ENCODE data around the gene ARHGDIA.
"Not testable (repeated sequence)": the region's sequence is repeated elsewhere in the genome, so short reads cannot be mapped to it uniquely, and the experiment has no call there.

The ARHGDIA gene

DNA sequence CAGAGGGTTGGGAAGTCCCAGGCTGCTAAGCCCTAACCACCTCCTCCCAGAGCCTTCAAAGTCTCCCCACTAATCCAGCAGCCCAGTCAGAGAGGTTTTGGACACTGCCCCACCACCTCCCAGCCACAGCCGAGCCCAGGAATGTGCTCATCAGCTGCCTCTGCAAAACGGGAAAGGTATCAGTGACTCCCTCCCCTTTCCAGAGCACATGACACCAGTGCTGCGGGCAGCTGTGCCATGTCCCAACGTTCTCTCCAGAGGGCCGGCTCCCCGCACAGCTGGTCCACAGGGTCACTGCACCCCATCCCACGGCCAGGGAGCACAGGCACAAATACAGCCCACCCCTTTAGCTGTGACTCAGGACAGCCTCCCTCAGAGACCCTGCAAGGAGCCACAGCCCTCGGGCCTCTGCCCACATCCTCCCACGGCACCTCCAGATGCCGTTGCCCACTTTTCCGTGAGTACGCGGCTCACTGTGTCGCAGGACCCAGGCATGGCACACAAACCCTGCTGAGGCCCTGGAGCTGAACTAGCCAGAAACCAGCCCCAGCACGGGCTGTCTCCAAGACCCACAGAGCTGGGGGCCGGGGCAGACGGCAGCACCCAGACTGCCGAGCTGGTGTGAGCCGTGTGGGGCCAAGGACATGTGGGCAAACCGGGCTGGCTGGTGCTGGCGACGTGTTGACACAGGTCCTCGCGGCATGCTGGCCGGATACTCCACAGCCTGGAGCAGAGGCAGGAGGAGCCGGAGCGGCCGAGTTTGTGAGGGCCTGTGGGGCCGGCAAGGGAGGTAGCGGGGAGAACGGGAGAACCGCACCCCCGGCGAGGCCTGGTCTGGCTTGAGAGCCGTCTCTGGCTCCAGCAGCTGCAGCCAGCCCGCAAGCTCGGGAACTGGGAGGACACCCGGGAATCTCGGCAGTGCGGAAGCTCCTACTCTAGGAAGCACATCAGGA is 30.0 kb downstream of the ARHGDIA start:
- DNase-seq: no peak

DNA sequence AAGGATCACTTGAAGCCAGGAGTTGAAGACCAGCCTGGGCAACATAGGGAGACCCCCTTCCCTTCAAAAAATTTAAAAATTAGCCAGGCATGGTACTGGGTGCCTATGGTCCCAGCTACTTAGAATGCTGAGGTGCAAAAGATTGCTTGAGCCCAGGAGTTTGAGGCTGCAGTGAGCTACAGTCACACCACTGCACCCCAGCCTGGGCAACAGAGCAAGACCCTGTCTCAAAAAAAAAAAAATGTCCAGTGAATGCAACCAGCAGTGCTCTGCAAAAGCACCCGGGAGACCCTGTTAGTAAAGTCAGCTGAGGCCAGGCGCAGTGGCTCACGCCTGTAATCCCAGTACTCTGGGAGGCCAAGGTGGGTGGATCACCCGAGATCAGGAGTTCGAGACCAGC is 31.1 kb downstream of the ARHGDIA start:
- not testable (repeated sequence) for DNase-seq

DNA sequence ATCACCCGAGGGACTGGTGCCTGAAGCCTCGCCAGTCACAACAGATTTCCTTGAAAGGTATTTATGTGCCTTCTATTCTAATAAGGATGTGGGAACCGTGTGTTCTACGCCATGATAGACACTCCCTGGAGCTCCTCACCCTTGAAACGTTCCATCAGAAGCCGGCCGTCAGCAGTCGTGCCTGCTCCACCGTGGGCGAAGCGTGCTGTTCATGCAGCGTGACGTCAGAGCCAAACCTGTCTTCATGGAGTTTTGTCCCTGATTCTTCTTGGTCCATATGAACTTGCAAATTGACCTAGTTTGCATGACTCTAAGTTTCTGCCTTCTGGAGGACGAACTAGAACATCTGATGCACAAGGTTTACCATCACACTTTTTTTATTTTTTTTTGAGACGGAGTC is 31.8 kb downstream of the ARHGDIA start:
- no peak for DNase-seq

DNA sequence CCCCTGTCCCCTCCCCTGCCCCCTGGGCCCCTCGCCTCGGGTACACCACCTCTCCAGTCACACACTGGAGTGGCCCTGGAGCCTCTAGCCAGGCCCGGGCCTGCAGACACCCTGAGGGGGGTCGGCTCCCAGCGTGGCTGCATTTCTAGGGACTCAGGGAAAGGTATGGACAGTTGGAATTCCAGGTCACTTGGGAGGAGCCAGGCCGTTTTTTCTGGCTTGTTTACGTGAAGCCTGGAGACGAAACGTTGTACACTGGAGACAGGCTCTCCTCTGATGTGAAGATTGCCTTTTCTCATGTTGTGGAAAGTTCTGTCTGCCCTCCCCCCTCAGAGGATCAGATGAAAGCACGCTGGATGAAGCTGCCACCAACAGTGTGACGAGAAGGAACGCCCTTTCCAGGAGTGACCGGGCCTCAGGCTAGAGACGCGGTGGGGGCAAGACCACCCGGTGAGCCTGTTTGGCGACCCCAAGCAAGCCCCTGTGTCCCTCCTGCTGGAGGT is 32.3 kb downstream of the ARHGDIA start:
- no peak for DNase-seq

DNA sequence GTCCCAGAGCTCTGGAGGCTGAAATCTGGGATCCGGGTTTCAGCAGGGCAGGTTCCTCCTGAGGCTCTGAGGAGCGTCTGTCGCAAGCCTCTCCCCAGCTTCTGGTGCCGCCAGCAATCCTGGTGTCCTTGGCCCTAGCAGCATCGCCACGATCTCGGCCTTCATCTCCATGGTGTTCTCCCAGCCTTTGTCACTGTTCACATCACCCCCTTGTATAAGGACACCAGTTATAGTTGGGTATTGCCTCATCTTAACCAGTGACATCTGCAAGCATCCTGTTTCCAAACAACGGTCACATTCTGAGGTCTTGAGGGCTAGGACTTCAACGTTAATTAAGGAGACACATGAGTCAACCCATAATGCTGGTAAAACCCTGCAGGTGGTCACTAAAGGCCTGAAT is 33.5 kb downstream of the ARHGDIA start:
- no peak for DNase-seq

DNA sequence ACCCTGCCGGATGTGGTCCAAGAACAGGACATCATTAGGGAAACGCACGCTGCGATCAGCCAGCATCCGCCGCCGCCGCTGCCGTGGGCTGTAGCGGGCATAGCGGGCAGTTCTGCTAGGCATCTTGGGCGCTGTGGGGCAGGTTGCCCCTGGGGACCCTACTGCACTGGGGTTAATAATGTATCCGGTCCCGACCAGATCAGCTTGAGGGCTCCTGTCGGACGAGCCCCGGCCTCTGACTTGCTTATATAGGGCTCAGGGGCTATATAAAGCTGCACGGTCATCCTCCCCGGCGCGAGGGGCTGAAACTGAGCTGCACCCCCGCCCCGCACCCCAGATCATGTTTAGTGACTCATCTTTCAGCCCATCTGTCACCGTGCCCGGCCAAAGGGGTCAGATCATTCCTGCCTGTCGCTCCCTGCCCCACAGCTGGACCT is 36.3 kb downstream of the ARHGDIA start, which contains the start of gene PPP1R27:
Gene PPP1R27, minus strand, starts transcription at position 220 of the 437 bp plus-strand sequence. Its CDS starts 97 bp downstream, at position 123.
- no peak for DNase-seq

DNA sequence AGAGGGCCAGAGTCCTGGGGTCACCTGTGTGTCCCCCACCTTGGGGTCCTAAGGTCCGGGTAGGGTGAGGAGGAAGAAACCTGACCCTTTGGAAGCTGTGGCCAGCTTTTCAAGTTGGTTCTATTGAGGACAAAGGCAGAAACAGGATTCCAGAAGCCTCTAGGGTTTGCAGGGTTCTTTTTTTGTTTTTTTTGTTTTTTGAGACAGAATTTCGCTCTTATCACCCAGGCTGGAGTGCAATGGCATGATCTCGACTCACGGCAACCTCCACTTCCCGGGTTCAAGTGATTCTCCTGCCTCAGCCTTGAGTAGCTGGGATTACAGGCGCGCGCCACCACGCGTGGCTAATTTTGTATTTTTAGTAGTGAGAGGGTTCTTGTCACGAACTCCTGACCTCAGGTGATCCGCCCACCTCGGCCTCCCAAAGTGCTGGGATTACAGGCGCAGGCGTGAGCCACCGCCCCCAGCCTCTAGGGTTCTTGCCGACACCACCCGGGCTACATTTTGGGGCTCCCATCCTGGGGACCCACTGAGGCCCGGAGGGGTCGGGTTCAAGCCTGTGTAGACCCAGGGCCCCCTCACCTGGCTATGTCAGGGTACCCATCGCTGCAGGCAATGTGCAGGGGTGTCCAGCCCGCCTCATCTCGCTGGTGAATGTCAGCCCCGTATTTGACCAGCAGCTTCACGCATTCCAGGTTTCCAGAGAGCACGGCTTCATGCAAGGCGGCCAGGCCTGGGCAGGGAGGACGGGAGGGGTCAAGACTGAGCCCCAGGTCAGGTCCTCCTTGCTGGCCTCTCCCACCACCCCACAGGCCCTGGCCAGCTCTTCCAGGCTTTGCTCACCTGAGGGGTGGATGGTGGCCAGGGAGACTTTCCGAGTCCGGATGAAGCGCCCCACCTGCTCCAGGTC is 37.0 kb downstream of the ARHGDIA start:
- no peak for DNase-seq

DNA sequence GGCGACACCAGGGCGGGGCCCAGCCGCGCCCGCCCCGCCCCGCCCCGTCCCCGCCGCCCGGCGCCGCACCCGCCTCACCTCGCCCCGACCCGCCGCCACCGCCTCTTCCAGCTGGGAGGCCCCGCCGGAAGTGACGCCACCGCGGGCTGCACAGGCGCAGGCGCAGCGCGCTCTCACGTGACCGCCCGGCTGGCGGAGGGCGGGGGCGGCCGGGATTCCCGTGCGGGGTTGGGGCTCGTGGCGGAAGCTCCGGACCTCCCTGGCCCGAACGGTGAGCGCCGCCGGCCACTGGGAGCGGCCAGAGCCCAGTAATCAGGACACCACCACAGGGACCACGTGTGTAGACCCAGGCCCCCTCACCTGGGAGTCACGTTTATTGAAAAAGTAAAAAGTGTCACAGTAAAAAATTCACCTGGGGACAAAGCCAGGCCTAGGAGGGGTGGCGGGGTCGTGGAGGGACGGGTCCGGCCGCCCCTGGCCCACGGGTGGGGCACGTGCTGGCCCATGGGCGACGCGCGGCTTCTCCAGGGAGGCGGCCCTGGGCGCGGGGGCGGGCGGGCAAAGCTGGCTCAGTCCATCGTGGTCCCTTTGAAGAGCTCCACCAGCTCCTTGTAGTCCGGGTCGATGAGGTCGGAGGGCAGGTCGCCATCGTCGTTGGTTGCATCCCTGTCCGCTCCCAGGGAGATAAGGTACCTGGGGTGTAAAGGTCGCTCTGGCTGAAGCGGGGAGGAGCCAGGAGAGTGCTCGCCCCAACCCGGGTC is 37.8 kb downstream of the ARHGDIA start, which contains the start of gene MCRIP1:
Gene MCRIP1, minus strand, starts transcription at position 132 of the 761 bp plus-strand sequence. CDS start 8,785 bp downstream, outside the sequence.
- peak; percentile 93 for DNase-seq

DNA sequence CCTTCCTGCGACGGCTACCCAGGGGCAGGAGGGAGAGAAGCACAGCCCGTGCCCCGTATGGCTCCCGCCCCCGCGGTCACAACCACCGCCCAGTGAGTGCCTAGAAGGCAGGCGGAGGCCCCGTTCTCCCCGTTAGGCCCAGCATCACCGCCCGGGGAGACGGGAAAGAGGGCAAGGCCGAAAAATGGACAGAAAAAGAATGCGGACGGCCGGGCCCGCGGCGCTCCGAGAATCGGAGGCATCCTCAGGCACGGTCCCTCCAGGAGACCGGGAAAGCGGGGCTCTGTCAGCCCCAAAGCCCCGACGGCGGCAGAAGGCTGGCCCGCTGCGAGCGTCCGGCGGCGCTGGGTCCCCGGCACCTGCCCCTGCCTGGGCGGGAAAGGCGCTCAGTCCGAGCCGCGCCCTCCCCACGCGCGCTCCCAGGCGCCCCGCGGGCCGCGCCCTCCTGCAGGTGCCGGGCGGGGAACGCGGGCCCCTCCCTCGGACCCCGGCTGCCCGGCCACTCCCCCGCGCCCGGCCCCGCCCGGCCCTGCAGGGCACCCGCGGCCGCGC is 38.5 kb downstream of the ARHGDIA start:
- no peak for DNase-seq

DNA sequence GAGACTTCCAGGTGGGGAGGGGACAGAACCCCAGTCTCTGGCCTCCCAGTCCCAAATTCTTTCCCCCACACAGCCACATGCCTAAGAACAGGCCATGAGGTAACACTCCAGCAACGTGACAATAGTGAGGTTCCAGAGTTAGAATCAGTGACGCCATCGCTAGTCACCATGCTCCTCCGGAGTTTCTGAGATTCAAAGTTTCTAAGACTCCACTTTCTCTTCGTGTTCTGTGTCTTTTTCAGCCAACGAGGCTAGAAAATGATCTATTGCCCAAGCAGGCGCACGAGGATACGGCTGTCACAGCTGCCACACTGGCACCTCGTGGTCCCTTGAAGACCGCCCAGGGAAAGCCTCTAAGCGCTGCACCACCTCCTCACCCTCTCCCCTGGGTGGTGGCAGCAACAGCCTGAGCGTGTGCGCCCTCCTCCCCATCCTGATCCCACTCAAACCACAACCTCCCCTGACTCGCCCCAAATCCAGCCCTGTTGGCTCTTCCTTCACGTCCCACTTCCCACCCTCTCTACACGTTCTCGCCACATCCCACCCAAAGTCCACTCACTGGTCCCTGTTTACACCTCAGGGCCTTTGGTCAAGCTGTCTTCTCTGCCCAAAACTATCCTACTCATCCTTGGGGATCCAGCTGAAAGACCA is 39.1 kb downstream of the ARHGDIA start:
- no peak for DNase-seq

DNA sequence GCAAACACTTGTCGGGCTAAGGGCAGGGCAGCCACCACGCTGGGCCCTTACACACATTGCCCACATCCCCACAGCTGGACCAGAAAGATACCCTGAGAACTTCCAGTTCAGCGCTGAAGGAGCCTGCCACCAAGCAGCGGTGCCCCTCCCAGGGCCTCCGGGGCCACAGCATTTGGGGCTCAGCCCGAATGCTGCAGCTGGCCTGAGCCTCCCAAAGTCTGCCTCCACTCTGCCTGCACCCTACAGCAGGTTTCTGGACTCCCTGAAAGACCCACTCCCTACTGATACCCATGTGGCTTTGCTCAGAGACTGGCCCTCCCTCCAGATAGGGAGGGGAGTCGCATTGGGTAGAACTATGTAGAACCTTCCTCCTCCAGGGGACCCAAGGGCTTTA is 39.6 kb downstream of the ARHGDIA start:
- no peak for DNase-seq

DNA sequence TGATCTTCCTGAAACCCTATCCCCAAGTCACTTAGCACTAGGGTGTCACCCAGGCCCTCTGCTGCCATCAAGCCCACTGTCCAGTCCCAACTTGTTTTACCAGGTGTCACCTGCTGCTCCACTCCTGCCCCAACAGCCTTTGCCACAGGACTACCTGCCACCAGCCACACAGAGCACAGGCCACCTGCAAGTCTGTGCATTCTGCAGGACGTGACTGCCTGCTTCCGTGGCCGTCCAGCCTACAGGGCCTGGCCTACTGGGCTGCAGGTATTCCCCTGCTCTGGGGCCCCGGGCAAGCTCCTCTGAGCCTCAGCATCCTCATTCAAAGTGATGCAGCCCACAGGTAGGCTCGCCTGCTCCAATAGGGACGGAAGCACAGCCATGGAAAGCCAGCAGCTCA is 41.3 kb downstream of the ARHGDIA start:
- no peak for DNase-seq

DNA sequence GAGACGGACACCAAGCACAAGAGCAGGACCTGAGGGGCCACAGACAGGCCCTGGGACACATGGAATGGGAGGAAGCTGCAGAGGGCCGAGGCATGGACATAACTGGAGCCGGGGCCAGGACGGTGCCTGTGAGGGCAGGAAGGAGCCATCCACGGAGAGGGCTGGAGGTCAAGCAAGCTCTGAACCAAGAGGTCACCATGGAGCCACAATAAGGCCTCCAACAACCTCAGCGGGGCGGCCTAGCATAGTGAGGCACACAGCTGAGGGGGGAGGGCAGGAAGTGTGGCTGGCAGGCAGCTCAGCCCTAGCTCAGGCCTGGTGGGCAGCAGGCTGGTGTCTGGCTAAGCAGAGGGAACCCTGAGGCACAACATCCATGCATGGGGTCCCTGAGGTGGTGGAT is 42.5 kb downstream of the ARHGDIA start:
- DNase-seq: no peak

DNA sequence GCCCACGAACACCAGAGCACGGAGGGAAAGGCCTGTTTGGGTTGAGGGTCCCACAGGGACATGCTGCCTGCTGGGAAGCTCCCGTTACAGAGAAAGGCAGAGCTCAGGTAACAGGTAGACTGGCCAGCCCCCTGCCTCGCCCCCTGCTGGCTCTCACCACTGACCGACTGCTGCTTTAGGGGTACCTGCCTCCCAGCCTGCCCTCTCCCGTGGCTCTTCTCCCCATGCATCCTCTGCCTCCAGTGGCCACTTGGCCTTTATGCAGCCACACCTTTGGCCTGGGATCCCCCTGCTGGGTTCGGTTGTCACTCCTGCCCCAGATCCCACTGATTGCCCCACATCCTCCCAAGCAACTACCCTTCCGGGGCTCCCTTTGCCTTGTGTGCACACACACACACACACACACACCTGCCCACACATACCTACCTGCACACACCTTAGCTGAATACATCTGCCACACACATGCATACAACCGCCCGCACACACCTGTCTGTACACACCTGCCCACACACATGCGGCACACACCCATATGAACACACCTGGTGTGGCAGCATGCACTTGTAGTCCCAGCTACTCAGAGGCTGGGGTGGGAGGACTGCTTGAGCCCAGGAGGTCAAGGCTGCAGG is 45.2 kb downstream of the ARHGDIA start:
- no peak for DNase-seq

DNA sequence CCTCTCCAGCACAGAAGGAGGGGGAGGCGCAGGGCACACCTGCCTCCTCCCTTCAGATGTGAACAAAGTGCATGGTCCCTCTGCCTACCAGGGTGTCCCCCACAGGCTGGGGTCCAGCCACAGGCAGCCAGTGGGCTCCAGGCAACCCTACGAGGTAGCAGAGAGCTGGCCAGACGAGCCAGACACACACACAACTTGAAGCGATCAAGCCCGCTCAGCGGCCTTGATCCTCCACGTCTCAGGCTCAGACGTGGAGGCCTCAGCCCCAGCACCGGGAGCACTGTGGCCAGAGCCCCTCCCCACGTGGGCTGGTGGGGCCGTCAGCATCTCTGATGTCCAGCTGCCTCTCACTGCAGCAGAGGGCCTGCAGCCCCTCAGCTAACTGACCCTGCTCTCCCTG is 46.5 kb downstream of the ARHGDIA start:
- no peak for DNase-seq

DNA sequence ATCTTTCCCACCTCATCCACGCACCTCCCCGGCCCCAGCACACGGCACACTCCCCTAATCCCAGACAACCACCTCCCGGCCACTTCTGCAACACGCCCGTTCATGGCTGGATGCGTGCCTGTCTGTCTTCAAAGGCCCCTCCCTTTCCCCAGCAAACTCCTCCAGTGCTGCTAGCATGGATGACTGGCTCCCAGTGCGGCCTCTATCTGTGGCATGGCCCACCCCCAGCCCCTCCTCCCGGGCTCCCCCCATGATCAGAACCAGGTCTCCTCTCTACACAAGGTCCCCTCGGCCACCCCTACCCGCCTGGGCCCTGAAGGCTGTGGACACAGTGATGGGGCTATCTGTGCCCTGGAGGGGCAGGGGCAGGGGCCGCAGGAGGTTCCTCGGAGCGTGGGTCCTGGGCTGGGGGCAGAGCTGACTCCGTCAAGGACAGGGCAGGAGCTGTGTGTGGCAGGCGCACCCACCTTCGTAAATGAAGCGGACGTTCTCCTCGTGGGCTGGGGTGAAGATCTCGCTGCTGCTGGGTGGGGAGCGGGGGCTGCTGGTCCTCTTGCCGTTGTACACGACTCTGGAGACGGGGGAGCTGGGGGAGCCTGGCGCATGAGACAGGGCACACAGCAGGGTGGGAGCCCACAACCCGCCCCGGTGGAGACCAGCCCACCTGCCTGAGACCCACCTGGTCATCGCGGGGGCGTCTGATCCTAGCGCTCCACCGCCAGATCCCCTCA is 47.2 kb downstream of the ARHGDIA start:
- no peak for DNase-seq

DNA sequence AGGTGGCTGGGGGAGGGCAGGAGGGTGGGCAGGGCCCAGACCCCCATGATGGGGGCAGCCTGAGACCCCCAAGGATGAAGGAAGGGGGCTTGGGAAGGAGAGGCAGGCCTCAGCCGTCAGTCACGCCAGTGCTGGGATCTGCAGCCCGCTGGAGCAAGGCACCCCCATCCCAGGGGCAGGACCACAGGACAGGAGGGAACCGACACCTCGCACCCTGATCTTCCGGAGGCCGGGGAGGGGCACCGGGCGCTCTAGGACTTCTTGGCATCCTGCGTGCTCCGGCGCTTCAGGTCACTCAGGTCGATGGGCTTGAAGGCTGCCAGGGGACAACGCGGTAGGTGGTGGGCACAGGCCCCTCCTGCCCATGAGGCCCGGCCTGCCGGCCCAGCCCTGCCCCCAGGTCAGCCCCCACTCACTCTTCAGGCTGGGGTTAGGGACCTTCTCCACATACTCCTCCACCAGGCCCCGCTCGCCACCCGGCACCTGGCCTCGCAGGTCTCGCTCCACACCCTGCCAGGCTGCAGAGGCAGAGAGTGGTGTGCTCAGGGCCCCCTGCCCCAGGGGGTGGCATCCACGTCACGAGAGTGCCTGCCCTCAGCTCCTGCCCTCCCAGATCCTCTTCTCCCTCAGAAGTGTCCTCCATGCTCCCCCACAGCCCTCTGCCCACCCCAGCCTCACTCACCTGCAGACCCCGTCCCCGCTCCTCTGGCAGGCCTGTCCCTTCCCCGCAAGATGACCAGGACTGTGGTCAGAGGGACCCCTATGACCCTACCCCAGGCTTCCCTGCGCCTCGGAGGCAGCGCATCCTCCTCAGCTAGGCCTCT is 47.9 kb downstream of the ARHGDIA start:
- no peak for DNase-seq

DNA sequence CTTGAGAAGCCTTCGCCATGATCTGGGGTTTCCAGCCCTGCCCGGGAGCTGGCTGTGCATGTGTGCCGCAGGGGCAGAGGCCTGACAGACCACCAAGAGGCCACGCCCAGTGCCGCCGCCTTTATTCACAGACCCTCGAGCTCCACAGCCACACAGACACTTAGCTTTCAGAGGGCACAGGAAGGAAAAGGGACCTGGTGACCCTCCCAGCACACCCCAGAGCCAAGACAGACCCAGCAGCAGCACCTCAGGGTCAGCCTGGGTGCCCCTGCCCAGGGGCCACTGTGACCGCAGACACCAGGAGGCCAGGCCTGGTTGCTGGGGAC is 48.9 kb downstream of the ARHGDIA start:
- no peak for DNase-seq

DNA sequence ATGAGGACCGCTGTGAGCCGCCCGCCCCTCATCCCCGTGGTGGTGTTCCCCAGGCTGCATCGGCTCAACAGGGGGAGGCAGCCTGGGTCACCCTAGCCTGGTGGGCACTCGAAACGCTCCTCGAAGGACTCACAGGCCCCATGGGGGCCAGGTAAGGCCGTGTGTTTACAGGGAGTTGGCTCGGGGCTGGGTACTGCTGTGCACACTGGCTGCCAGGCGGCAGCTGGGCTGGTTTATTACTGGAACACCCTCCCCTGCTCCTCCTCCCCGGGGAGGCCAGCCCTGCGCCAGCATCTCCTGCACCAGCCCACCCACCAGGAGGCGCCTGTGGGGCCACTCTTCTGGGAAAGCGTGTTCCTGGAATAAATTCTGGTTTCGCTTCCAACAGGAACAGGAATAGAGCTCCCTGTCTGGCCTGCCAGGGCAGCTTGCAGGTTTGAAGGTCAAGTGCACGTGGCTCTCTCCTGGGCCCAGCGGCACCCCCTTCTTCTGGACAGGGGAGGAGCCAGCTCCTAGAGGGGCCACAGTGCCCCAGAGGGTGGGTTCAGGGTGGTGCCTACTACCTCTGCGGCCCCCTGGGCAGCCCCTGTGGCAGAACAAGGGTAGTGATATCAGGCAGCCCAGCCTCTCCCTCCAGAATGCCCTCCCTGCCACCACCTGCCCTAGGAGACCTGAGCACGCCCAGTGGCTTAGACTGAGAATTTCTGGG is 49.4 kb downstream of the ARHGDIA start:
- peak; percentile 87 for DNase-seq

All from 8988T (cell line).